ENCODE results near the gene MDK.

DNA sequence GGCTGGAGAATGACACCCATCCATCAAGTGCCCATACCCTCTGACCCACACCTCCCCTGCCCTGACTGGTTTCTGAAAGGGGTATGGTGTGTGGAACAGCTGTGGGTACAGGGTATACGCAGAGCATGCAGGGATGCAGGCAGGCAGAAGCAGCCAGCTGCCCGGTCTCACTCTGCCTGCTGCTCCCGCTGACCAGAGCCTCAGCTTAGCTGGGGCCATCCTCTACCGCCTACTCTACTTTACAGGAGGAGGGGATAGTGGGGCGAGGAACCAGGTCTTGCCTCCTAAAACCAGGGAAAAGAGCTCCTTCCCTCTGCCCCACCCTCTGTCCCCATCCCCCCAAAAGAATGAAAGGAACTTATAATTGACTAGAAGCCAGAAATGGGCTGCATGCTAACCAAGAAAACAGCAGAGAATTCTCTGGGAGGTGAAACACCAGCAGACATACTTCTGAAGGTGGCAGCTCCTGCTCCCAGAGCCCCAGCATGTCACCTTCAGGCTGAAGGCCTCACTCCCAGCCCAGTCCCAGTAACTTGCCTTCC, 23.1 kb downstream of the MDK start:
- TF ChIP-seq, protein P1, sequence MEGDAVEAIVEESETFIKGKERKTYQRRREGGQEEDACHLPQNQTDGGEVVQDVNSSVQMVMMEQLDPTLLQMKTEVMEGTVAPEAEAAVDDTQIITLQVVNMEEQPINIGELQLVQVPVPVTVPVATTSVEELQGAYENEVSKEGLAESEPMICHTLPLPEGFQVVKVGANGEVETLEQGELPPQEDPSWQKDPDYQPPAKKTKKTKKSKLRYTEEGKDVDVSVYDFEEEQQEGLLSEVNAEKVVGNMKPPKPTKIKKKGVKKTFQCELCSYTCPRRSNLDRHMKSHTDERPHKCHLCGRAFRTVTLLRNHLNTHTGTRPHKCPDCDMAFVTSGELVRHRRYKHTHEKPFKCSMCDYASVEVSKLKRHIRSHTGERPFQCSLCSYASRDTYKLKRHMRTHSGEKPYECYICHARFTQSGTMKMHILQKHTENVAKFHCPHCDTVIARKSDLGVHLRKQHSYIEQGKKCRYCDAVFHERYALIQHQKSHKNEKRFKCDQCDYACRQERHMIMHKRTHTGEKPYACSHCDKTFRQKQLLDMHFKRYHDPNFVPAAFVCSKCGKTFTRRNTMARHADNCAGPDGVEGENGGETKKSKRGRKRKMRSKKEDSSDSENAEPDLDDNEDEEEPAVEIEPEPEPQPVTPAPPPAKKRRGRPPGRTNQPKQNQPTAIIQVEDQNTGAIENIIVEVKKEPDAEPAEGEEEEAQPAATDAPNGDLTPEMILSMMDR (IDR thresholded peaks at IDR 0.05): no peak
- no peak for TF ChIP-seq POLR2A (IDR thresholded peaks at IDR 0.05)
